K562 (cell line): ENCODE measurements around the gene SLC25A53. TPM values are rescaled to one million over a fixed set of nuclear protein-coding genes. Genes with fewer than 3 reads are reported as not detected.

Source experiments
- ARNT ChIP-seq, 2 experiments: fragments of 450-650 bp; IDR thresholded peaks; 2 replicates each; pipeline ENCODE4 v1.6.1; 2016; ENCODE audit warnings: mild to moderate bottlenecking in 1 of 2
- C11orf30 ChIP-seq: fragments of 450-650 bp; IDR thresholded peaks from 2 replicates; pipeline ENCODE4 v1.6.1; 2016; ENCODE audit warnings: low read depth, mild to moderate bottlenecking
- CCAR2 ChIP-seq: fragments of 200-400 bp; formaldehyde crosslinking; IDR thresholded peaks from 2 replicates; pipeline ENCODE4 v1.6.1; 2017; ENCODE audit warnings: mild to moderate bottlenecking, low read depth, low read length
- CREB5 ChIP-seq: fragments of 250-450 bp; sonication (Bioruptor Pico); IDR thresholded peaks from 2 replicates; pipeline ENCODE4 v1.5.0; 2020; ENCODE audit warnings: mild to moderate bottlenecking
- CSDE1 ChIP-seq, 2 experiments: fragments of 450-650 bp; IDR thresholded peaks; 2 replicates each; pipeline ENCODE4 v1.6.1; 2016; ENCODE audit warnings: mild to moderate bottlenecking in 1 of 2
- CTCF ChIP-seq, 3 experiments: IDR thresholded peaks in 2 of 3; conservative IDR thresholded peaks in 1 of 3; 2 replicates each; pipeline ENCODE4 v1.5.1; 2011 to 2012; ENCODE audit warnings: low read length in 3 of 3, mild to moderate bottlenecking in 3 of 3, control low read depth in 2 of 3, improper control_type of control experiment in 1 of 3, inconsistent platforms in 1 of 3, low read depth in 1 of 3, mixed read lengths in 1 of 3, moderate library complexity in 1 of 3; ENCODE audit not compliant: insufficient read depth in 2 of 3
- ELF1 ChIP-seq: fragments of 200-800 bp; sonication (Bioruptor generic); IDR thresholded peaks from 2 replicates; pipeline ENCODE4 v1.6.1; 2016; ENCODE audit warnings: missing genetic modification characterization, missing compliant biosample characterization
- ETS1 ChIP-seq: conservative IDR thresholded peaks from 2 replicates; pipeline ENCODE4 v1.6.1; 2011; ENCODE audit warnings: low read depth, mild to moderate bottlenecking, low read length; ENCODE audit not compliant: control insufficient read depth
- FUS ChIP-seq: fragments of 200-400 bp; formaldehyde crosslinking; optimal IDR thresholded peaks from 2 replicates; pipeline ENCODE3; 2017; ENCODE audit warnings: low read depth, low read length
- HMG20B ChIP-seq: fragments of 250-450 bp; sonication (Bioruptor Pico); IDR thresholded peaks from 2 replicates; pipeline ENCODE4 v1.5.0; 2021; ENCODE audit warnings: mild to moderate bottlenecking
- KHSRP ChIP-seq: fragments of 450-650 bp; IDR thresholded peaks from 2 replicates; pipeline ENCODE4 v1.6.1; 2017
- NCOA4 ChIP-seq: fragments of 450-650 bp; IDR thresholded peaks from 2 replicates; pipeline ENCODE4 v1.6.1; 2018; ENCODE audit warnings: mild to moderate bottlenecking; ENCODE audit not compliant: partially characterized antibody
- PHTF2 ChIP-seq: fragments of 250-450 bp; sonication (Bioruptor Pico); IDR thresholded peaks from 2 replicates; pipeline ENCODE4 v1.5.0; 2021; ENCODE audit warnings: mild to moderate bottlenecking
- RBM25 ChIP-seq: fragments of 200-400 bp; formaldehyde crosslinking; IDR thresholded peaks from 2 replicates; pipeline ENCODE4 v1.6.1; 2018; ENCODE audit warnings: low read length, low read depth, moderate library complexity; ENCODE audit not compliant: severe bottlenecking
- TEAD1 ChIP-seq, 2 experiments: fragments of 450-650 bp in 1 of 2; sonication (generic) in 1 of 2; formaldehyde crosslinking; IDR thresholded peaks; 2 replicates each; pipeline versions ENCODE4 v1.4.0 to v1.8.0; 2020 to 2022; ENCODE audit warnings: mild to moderate bottlenecking in 2 of 2, missing genetic modification reagents in 1 of 2
- TEAD4 ChIP-seq, 2 experiments: sonication (generic) in 1 of 2; formaldehyde crosslinking in 1 of 2; IDR thresholded peaks; 2 replicates each; pipeline versions ENCODE4 v1.6.1 to v1.8.0; 2012 to 2022; ENCODE audit warnings: borderline replicate concordance in 1 of 2, inconsistent platforms in 1 of 2, low read length in 1 of 2, mild to moderate bottlenecking in 1 of 2, missing genetic modification reagents in 1 of 2
- ZBTB11 ChIP-seq, 3 experiments: fragments of 200-800 bp in 1 of 3; fragments of 250-450 bp in 1 of 3; fragments of 450-650 bp in 1 of 3; sonication (Bioruptor Pico) in 1 of 3; sonication (Bioruptor generic) in 1 of 3; formaldehyde crosslinking in 1 of 3; IDR thresholded peaks; 2 replicates each; pipeline versions ENCODE4 v1.6.1 to v1.8.0; 2016 to 2022; ENCODE audit warnings: mild to moderate bottlenecking in 2 of 3, missing genetic modification characterization in 2 of 3, missing compliant biosample characterization in 1 of 3, moderate library complexity in 1 of 3
- ZNF143 ChIP-seq: sonication (generic); formaldehyde crosslinking; IDR thresholded peaks from 2 replicates; pipeline ENCODE4 v1.9.0; 2022; ENCODE audit warnings: mild to moderate bottlenecking, missing genetic modification reagents
- ZNF24 ChIP-seq: fragments of 450-650 bp; IDR thresholded peaks from 2 replicates; pipeline ENCODE4 v1.6.1; 2016
- polyA plus RNA-seq, 8 experiments: library from polyadenylated mRNA; depleted of rRNA in 4 of 8; stranded (reverse) in 5 of 8; unstranded in 3 of 8; fragments of >200 nt; fragmentation: Nextera tagmentation in 2 of 8; fragmentation: Illumina TruSeq in 1 of 8; extraction: Ambion mirVana in 2 of 8; extraction: Trizol in 1 of 8; gene quantifications; 2 replicates each; pipeline versions ENCODE4 v1.2.1 to v1.2.3, GENCODE V29; 2011 to 2014; ENCODE audit warnings: inconsistent platforms in 1 of 8, missing spikeins in 1 of 8
- total RNA-seq, 7 experiments: library from RNA; depleted of rRNA in 6 of 7; stranded (reverse); fragments of >200 nt in 6 of 7; fragmentation: Illumina TruSeq in 2 of 7; extraction: Trizol in 2 of 7; gene quantifications; 2 replicates each; pipeline versions ENCODE4 v1.2.1 to v1.2.3, GENCODE V29; 2011 to 2021; ENCODE audit warnings: low replicate concordance in 1 of 7

Gene SLC25A53
- total and polyA plus RNA-seq, 9 of the 15 experiments (the other 6 are each of a cell fraction or from before 2014, with no cell fraction given): 2.4 to 8.6 (median 5.6) TPM

GRCh38 chrX:104165894-104166734, 9.3 kb upstream of the SLC25A53 start, which contains the start of gene FAM199X (continued):
- TF ChIP-seq CTCF (IDR thresholded peaks at IDR 0.05 in 2 of 3, conservative IDR thresholded peaks at IDR 0.05 in 1 of 3; ENCODE audit: insufficient read depth in 2 of 3, low read depth in 1 of 3, low read length in 3 of 3): peak; percentile 57 to 93 (median 63)
- TF ChIP-seq ELF1 (tag): no peak
- TF ChIP-seq CCAR2: no peak
- no peak for TF ChIP-seq NCOA4
- TF ChIP-seq KHSRP: no peak
- no peak for TF ChIP-seq CREB5 (CRISPR knock-in tag)
- TF ChIP-seq CSDE1 (IDR thresholded peaks at IDR 0.05): peak in 1 of 2 experiments; percentile 43; a peak in 1 of 4 replicates
- TF ChIP-seq ETS1: no peak; the same call in 1 of the 2 replicates
- TF ChIP-seq RBM25: no peak
- TF ChIP-seq ZBTB11 (CRISPR knock-in tag; IDR thresholded peaks at IDR 0.05): peak in 1 of 3 experiments; percentile 42; a peak in 1 of 6 replicates
- TF ChIP-seq ARNT (IDR thresholded peaks at IDR 0.05): 0 out of 4 replicates have a peak, but pooled peaks of 1 of the 2 experiments have one; percentile 50
- TF ChIP-seq FUS: no peak
- no peak for TF ChIP-seq HMG20B
- no peak for TF ChIP-seq TEAD4 (IDR thresholded peaks at IDR 0.05; ENCODE audit: low read length)
- TF ChIP-seq TEAD4 (CRISPR knock-in tag; IDR thresholded peaks at IDR 0.05; ENCODE audit: borderline replicate concordance): no peak
- TF ChIP-seq TEAD1 (CRISPR knock-in tag; IDR thresholded peaks at IDR 0.05): 0 out of 4 replicates have a peak, but pooled peaks have one; percentile 28 to 32
- TF ChIP-seq C11orf30: peak; percentile 27; the same call in 1 of the 2 replicates
- TF ChIP-seq PHTF2: no peak
- no peak for TF ChIP-seq ZNF24
- TF ChIP-seq ZNF143 (CRISPR knock-in tag): no peak
